ENCODE data around the gene PPM1A. TPM values are rescaled to one million over a fixed set of nuclear protein-coding genes. Genes with fewer than 3 reads are reported as not detected.

PPM1A gene
- total and polyA plus RNA-seq, 2 of the 13 experiments (the other 11 are each of a cell fraction or from before 2014, with no cell fraction given), result 23.3 to 29.8 TPM

DNA sequence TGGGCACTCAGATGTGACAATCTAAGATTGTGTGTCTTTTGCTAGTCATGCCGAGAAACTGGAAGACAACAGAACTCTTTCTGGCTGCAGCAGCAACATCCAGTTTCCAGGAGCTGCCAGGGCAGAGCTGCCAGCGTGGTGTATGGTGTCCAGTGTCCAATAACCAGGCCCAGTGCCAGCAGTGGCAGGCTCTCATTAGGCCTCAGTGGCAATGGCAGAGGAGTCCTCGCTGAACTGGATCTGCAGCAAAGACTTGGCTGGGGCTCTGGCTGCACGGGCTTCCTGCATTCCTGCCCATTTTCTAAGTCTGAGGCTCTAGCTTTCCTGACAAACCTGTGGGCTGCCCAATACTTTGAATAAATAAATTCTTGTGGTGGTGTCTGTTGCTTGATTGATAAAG lies 26.2 kb upstream of the PPM1A start:
- ATAC-seq (no peak), FAIRE-seq (no peak), DNase-seq (ENCODE audit: low spot score) (no peak)
- H3K9me3 ChIP-seq (ENCODE audit: low read length), result no peaks in the 10 kb centered on the region
- no peaks in the 10 kb centered on the region for H4K20me1 ChIP-seq (ENCODE audit: insufficient read depth, low read length)
- ChIA-PET CTCF (ENCODE audit: low intra/inter-chr PET ratio, low total read pairs) (no interaction called here), POLR2A (no interaction called here)
- no peak overlapping the region for H3K27ac ChIP-seq (ENCODE audit: extremely low read length, insufficient read depth, low read length)
- no peak overlapping the region for H3K4me3 ChIP-seq (replicated peaks in 1 of 3; ENCODE audit: insufficient read depth in 1 of 3, low read depth in 2 of 3, low read length in 3 of 3)
- no peaks in the 10 kb centered on the region for H3K4me1 ChIP-seq (ENCODE audit: insufficient read depth, low read length)
- intact Hi-C loops (cut with micrococcal nuclease; ENCODE audit: unreplicated experiment), result no loop called here
- no peaks in the 10 kb centered on the region for H3K36me3 ChIP-seq (replicated peaks in 1 of 2; ENCODE audit: control insufficient read depth in 1 of 2, insufficient read depth in 2 of 2, low read length in 2 of 2)
- no TSS peak for BruUV-seq (replicated peaks)
- in situ Hi-C loops (cut with HindIII; ENCODE audit: extremely low pct_ligation_motif_present, low pct_unique_long_range_greater_than_20kb), result no loop called here
- 63% methylated on average over 2 of the region's 4 CpGs for WGBS (ENCODE audit: low lambda C conversion rate)
- H3K4me2 ChIP-seq (ENCODE audit: low read depth, low read length), result no peak overlapping the region
- H3K27me3 ChIP-seq (ENCODE audit: control insufficient read depth in 1 of 2, insufficient read depth in 2 of 2, low read length in 2 of 2), result no peaks in the 10 kb centered on the region
- TF ChIP-seq, protein P1, sequence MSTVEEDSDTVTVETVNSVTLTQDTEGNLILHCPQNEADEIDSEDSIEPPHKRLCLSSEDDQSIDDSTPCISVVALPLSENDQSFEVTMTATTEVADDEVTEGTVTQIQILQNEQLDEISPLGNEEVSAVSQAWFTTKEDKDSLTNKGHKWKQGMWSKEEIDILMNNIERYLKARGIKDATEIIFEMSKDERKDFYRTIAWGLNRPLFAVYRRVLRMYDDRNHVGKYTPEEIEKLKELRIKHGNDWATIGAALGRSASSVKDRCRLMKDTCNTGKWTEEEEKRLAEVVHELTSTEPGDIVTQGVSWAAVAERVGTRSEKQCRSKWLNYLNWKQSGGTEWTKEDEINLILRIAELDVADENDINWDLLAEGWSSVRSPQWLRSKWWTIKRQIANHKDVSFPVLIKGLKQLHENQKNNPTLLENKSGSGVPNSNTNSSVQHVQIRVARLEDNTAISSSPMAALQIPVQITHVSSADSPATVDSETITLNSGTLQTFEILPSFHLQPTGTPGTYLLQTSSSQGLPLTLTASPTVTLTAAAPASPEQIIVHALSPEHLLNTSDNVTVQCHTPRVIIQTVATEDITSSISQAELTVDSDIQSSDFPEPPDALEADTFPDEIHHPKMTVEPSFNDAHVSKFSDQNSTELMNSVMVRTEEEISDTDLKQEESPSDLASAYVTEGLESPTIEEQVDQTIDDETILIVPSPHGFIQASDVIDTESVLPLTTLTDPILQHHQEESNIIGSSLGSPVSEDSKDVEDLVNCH (CRISPR knock-in tag; IDR thresholded peaks at IDR 0.05), result no peak
- TF ChIP-seq, protein P2, sequence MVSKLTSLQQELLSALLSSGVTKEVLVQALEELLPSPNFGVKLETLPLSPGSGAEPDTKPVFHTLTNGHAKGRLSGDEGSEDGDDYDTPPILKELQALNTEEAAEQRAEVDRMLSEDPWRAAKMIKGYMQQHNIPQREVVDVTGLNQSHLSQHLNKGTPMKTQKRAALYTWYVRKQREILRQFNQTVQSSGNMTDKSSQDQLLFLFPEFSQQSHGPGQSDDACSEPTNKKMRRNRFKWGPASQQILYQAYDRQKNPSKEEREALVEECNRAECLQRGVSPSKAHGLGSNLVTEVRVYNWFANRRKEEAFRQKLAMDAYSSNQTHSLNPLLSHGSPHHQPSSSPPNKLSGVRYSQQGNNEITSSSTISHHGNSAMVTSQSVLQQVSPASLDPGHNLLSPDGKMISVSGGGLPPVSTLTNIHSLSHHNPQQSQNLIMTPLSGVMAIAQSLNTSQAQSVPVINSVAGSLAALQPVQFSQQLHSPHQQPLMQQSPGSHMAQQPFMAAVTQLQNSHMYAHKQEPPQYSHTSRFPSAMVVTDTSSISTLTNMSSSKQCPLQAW (CRISPR knock-in tag; IDR thresholded peaks at IDR 0.05), result no peak
- no peak for TF ChIP-seq FOXC1 (CRISPR knock-in tag; IDR thresholded peaks at IDR 0.05; ENCODE audit: borderline replicate concordance)
- TF ChIP-seq ZFP36L2 (CRISPR knock-in tag; IDR thresholded peaks at IDR 0.05), result no peak
- TF ChIP-seq ETV6 (CRISPR knock-in tag; conservative IDR thresholded peaks at IDR 0.05), result no peak
- TF ChIP-seq, protein P3, sequence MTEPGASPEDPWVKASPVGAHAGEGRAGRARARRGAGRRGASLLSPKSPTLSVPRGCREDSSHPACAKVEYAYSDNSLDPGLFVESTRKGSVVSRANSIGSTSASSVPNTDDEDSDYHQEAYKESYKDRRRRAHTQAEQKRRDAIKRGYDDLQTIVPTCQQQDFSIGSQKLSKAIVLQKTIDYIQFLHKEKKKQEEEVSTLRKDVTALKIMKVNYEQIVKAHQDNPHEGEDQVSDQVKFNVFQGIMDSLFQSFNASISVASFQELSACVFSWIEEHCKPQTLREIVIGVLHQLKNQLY (CRISPR knock-in tag; IDR thresholded peaks at IDR 0.05), result no peak
- TF ChIP-seq ZNF451 (CRISPR knock-in tag; IDR thresholded peaks at IDR 0.05), result no peak
- H3K9ac ChIP-seq (ENCODE audit: insufficient read depth, low read depth, low read length), result no peak overlapping the region
- no peaks in the 10 kb centered on the region for H3K79me2 ChIP-seq (ENCODE audit: insufficient read depth, low read length)
- H2AFZ ChIP-seq (ENCODE audit: low read length), result no peak overlapping the region
